GM18517 (cell line): Measurements from ENCODE around the gene SLITRK2.

Experiments used
- ATAC-seq: cut with Tn5 transposase; IDR thresholded peaks from one replicate; pipeline ENCODE4 v1.9.1; 2021; ENCODE audit warnings: mild to moderate bottlenecking, moderate library complexity; ENCODE audit not compliant: unreplicated experiment

SLITRK2 gene

GRCh38 chrX:145848857-145849256 is 31.2 kb downstream of the SLITRK2 start:
- no peak for ATAC-seq

GRCh38 chrX:145853181-145853580 is 35.6 kb downstream of the SLITRK2 start:
- no peak for ATAC-seq

- ATAC-seq, result no peak
Measured at GRCh38 chrX:145856181-145856580, 38.6 kb downstream of the SLITRK2 start.

GRCh38 chrX:145861818-145862217 is 44.2 kb downstream of the SLITRK2 start:
- no peak for ATAC-seq

- no peak for ATAC-seq
Measured at GRCh38 chrX:145865082-145865481, 47.5 kb downstream of the SLITRK2 start.
